Measurements from ENCODE around the gene SNTG2. TPM values are rescaled to one million over a fixed set of nuclear protein-coding genes. Genes with fewer than 3 reads are reported as not detected.

SNTG2 gene
- total and polyA plus RNA-seq, 10 of the 15 experiments (the other 5 are each of a cell fraction or from before 2014, with no cell fraction given), result not detected

DNA sequence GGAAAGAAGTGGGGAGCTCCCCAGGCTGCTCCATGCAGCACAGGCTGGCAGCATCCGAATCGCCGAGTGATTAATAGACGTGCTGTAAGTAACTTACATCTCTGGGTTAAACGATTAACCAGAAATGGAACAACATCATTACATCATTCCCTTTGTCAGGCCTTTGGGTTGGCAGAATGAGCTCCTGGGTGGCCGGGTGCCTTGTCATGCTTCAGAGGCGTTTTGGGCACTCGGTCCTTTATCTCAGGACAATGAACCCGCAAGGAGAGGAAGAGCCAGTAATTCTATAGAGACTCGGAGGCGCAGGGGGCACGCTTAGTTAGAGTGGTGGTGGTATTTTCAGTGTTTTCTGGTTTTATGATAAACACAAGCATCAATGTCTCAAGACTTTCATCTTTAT lies 315.7 kb downstream of the SNTG2 start:
- WGBS (ENCODE audit: insufficient coverage, insufficient replicate concordance, low lambda C conversion rate, missing lambda C conversion rate), result 36% methylated on average over 12 of the region's 12 CpGs
- H3K4me3 ChIP-seq, result no peak overlapping the region
- no peak overlapping the region for H2AFZ ChIP-seq (ENCODE audit: control insufficient read depth, low read depth, low read length)
- intact Hi-C loops (cut with micrococcal nuclease; ENCODE audit: unreplicated experiment) (no loop called here), in situ Hi-C loops (cut with MboI) (no loop called here)
- ChIA-PET RAD21 (ENCODE audit: unreplicated experiment) (no interaction called here), POLR2A (no interaction called here), SMC1A (ENCODE audit: uncharacterized antibody, unreplicated experiment) (no interaction called here), CTCF (no interaction called here)
- no peaks in the 10 kb centered on the region for H3K9me3 ChIP-seq (replicated peaks; ENCODE audit: control insufficient read depth, insufficient read depth, low read length)
- H4K20me1 ChIP-seq (ENCODE audit: control insufficient read depth, insufficient read depth), result no peaks in the 10 kb centered on the region
- H3K4me2 ChIP-seq (ENCODE audit: control insufficient read depth, insufficient read depth), result no peak overlapping the region
- H3K36me3 ChIP-seq (ENCODE audit: control insufficient read depth in 2 of 2, insufficient read depth in 2 of 2, low read length in 1 of 2), result no peaks in the 10 kb centered on the region
- H3K27me3 ChIP-seq (replicated peaks in 1 of 2; ENCODE audit: control insufficient read depth in 2 of 2, insufficient read depth in 2 of 2, low read length in 1 of 2), result no peaks in the 10 kb centered on the region
- no peak overlapping the region for H3K27ac ChIP-seq (ENCODE audit: control insufficient read depth, insufficient read depth)
- DNase-seq (ENCODE audit: low read depth, low spot score), result no peak
- H3K9ac ChIP-seq (ENCODE audit: control insufficient read depth, insufficient read depth, low read length), result no peak overlapping the region
- no peak for ATAC-seq
- H3K79me2 ChIP-seq (ENCODE audit: control insufficient read depth, insufficient read depth, low read length), result no peaks in the 10 kb centered on the region
- no peak for FAIRE-seq
- no peaks in the 10 kb centered on the region for H3K4me1 ChIP-seq (ENCODE audit: control insufficient read depth, insufficient read depth, low read length)
- no TSS peak for BruUV-seq (replicated peaks)
- TF ChIP-seq PAX8 (IDR thresholded peaks at IDR 0.05) (no peak), NRF1 (conservative IDR thresholded peaks at IDR 0.05; ENCODE audit: low read depth, low read length) (no peak), CEBPB (IDR thresholded peaks at IDR 0.05; ENCODE audit: borderline replicate concordance in 1 of 2, low read depth in 2 of 2, low read length in 2 of 2) (no peak), SUZ12 (IDR thresholded peaks at IDR 0.05; ENCODE audit: unreplicated experiment) (no peak), MYC (IDR thresholded peaks at IDR 0.05; ENCODE audit: insufficient read depth, insufficient read length, insufficient replicate concordance, low read length, severe bottlenecking) (no peak), CREM (IDR thresholded peaks at IDR 0.05; ENCODE audit: low read depth) (no peak), CBX5 (IDR thresholded peaks at IDR 0.05; ENCODE audit: low read depth) (no peak), ZZZ3 (IDR thresholded peaks at IDR 0.05; ENCODE audit: control insufficient read depth, insufficient read length, low read depth) (no peak)
- TF ChIP-seq, protein P1, sequence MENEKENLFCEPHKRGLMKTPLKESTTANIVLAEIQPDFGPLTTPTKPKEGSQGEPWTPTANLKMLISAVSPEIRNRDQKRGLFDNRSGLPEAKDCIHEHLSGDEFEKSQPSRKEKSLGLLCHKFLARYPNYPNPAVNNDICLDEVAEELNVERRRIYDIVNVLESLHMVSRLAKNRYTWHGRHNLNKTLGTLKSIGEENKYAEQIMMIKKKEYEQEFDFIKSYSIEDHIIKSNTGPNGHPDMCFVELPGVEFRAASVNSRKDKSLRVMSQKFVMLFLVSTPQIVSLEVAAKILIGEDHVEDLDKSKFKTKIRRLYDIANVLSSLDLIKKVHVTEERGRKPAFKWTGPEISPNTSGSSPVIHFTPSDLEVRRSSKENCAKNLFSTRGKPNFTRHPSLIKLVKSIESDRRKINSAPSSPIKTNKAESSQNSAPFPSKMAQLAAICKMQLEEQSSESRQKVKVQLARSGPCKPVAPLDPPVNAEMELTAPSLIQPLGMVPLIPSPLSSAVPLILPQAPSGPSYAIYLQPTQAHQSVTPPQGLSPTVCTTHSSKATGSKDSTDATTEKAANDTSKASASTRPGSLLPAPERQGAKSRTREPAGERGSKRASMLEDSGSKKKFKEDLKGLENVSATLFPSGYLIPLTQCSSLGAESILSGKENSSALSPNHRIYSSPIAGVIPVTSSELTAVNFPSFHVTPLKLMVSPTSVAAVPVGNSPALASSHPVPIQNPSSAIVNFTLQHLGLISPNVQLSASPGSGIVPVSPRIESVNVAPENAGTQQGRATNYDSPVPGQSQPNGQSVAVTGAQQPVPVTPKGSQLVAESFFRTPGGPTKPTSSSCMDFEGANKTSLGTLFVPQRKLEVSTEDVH (IDR thresholded peaks at IDR 0.05; ENCODE audit: low read depth, partially characterized antibody), result no peak
- TF ChIP-seq, protein P2, sequence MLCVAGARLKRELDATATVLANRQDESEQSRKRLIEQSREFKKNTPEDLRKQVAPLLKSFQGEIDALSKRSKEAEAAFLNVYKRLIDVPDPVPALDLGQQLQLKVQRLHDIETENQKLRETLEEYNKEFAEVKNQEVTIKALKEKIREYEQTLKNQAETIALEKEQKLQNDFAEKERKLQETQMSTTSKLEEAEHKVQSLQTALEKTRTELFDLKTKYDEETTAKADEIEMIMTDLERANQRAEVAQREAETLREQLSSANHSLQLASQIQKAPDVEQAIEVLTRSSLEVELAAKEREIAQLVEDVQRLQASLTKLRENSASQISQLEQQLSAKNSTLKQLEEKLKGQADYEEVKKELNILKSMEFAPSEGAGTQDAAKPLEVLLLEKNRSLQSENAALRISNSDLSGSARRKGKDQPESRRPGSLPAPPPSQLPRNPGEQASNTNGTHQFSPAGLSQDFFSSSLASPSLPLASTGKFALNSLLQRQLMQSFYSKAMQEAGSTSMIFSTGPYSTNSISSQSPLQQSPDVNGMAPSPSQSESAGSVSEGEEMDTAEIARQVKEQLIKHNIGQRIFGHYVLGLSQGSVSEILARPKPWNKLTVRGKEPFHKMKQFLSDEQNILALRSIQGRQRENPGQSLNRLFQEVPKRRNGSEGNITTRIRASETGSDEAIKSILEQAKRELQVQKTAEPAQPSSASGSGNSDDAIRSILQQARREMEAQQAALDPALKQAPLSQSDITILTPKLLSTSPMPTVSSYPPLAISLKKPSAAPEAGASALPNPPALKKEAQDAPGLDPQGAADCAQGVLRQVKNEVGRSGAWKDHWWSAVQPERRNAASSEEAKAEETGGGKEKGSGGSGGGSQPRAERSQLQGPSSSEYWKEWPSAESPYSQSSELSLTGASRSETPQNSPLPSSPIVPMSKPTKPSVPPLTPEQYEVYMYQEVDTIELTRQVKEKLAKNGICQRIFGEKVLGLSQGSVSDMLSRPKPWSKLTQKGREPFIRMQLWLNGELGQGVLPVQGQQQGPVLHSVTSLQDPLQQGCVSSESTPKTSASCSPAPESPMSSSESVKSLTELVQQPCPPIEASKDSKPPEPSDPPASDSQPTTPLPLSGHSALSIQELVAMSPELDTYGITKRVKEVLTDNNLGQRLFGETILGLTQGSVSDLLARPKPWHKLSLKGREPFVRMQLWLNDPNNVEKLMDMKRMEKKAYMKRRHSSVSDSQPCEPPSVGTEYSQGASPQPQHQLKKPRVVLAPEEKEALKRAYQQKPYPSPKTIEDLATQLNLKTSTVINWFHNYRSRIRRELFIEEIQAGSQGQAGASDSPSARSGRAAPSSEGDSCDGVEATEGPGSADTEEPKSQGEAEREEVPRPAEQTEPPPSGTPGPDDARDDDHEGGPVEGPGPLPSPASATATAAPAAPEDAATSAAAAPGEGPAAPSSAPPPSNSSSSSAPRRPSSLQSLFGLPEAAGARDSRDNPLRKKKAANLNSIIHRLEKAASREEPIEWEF (IDR thresholded peaks at IDR 0.05; ENCODE audit: insufficient replicate concordance, low read depth, low read length), result no peak
- TF ChIP-seq, protein P3, sequence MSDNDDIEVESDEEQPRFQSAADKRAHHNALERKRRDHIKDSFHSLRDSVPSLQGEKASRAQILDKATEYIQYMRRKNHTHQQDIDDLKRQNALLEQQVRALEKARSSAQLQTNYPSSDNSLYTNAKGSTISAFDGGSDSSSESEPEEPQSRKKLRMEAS (IDR thresholded peaks at IDR 0.05; ENCODE audit: low read depth, low read length), result no peak
- TF ChIP-seq, protein P4, sequence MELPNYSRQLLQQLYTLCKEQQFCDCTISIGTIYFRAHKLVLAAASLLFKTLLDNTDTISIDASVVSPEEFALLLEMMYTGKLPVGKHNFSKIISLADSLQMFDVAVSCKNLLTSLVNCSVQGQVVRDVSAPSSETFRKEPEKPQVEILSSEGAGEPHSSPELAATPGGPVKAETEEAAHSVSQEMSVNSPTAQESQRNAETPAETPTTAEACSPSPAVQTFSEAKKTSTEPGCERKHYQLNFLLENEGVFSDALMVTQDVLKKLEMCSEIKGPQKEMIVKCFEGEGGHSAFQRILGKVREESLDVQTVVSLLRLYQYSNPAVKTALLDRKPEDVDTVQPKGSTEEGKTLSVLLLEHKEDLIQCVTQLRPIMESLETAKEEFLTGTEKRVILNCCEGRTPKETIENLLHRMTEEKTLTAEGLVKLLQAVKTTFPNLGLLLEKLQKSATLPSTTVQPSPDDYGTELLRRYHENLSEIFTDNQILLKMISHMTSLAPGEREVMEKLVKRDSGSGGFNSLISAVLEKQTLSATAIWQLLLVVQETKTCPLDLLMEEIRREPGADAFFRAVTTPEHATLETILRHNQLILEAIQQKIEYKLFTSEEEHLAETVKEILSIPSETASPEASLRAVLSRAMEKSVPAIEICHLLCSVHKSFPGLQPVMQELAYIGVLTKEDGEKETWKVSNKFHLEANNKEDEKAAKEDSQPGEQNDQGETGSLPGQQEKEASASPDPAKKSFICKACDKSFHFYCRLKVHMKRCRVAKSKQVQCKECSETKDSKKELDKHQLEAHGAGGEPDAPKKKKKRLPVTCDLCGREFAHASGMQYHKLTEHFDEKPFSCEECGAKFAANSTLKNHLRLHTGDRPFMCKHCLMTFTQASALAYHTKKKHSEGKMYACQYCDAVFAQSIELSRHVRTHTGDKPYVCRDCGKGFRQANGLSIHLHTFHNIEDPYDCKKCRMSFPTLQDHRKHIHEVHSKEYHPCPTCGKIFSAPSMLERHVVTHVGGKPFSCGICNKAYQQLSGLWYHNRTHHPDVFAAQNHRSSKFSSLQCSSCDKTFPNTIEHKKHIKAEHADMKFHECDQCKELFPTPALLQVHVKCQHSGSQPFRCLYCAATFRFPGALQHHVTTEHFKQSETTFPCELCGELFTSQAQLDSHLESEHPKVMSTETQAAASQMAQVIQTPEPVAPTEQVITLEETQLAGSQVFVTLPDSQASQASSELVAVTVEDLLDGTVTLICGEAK (IDR thresholded peaks at IDR 0.05; ENCODE audit: borderline replicate concordance), result no peak
